A549 (cell line): ENCODE results near the gene HMGXB3. TPM values are rescaled to one million over a fixed set of nuclear protein-coding genes. Genes with fewer than 3 reads are reported as not detected.

Experiments used
- ATAC-seq, 2 experiments: fragments of 200-7000 bp in 1 of 2; fragments of >200 bp in 1 of 2; cut with Nextera tagmentation in 1 of 2; cut with Tn5 transposase in 1 of 2; 3 replicates each; pipeline versions ENCODE4 v1.8.0 to v1.9.1; 2018 to 2020; ENCODE audit warnings: mild to moderate bottlenecking in 1 of 2, moderate library complexity in 1 of 2
- CTCF ChIA-PET: fragments of 300-600 bp; sonication (Branson Sonifier 250); formaldehyde crosslinking; extraction: SDS; loops from one replicate; lab custom pipeline; 2021; ENCODE audit warnings: antibody characterized with exemption, inconsistent platforms; lab: Yijun Ruan, JAX
- POLR2A ChIA-PET: fragments of 350-600 bp; formaldehyde crosslinking; extraction: SDS; loops from one replicate; lab custom pipeline; 2021; ENCODE audit warnings: antibody characterized with exemption, inconsistent platforms; lab: Yijun Ruan, JAX
- DNase-seq, 2 experiments: peaks; one replicate each; pipeline versions ENCODE4 v3.0.0 to v3.0.0-alpha.2; 2011 to 2016; ENCODE audit warnings: low read depth in 1 of 2, low spot score in 1 of 2
- FAIRE-seq: peaks from 2 replicates; lab custom pipeline; 2011; peaks lifted over from hg19 to GRCh38; lab: Jason Lieb, UNC
- H3K27ac ChIP-seq, 2 experiments: fragments of >200 bp; sonication (Bioruptor Twin); formaldehyde crosslinking; 3 replicates each; pipeline ENCODE4 v1.5.1; 2016 to 2017
- H3K4me1 ChIP-seq: fragments of >200 bp; sonication (Bioruptor Twin); formaldehyde crosslinking; 3 replicates; pipeline ENCODE4 v1.6.1; 2016
- H3K4me2 ChIP-seq: fragments of >200 bp; sonication (Bioruptor Twin); formaldehyde crosslinking; 3 replicates; pipeline ENCODE4 v1.6.1; 2016
- H3K4me3 ChIP-seq: fragments of >200 bp; sonication (Bioruptor Twin); formaldehyde crosslinking; 3 replicates; pipeline ENCODE4 v1.5.1; 2016
- H3K9me3 ChIP-seq: fragments of >200 bp; sonication (Bioruptor Twin); formaldehyde crosslinking; 3 replicates; pipeline ENCODE4 v1.6.1; 2016
- CBX2 ChIP-seq: fragments of 200-600 bp; sonication (generic); IDR thresholded peaks from 2 replicates; pipeline ENCODE4 v1.6.1; 2016; ENCODE audit warnings: low read depth, mild to moderate bottlenecking, borderline replicate concordance
- CHD4 ChIP-seq: fragments of 200-600 bp; sonication (generic); IDR thresholded peaks from 2 replicates; pipeline ENCODE4 v1.6.1; 2016; ENCODE audit warnings: antibody characterized with exemption, mild to moderate bottlenecking, borderline replicate concordance
- EHF ChIP-seq: fragments of 250-450 bp; sonication (Bioruptor Pico); IDR thresholded peaks from 2 replicates; pipeline ENCODE4 v1.5.0; 2020; ENCODE audit warnings: mild to moderate bottlenecking
- EHMT2 ChIP-seq: fragments of 200-600 bp; sonication (generic); IDR thresholded peaks from 2 replicates; pipeline ENCODE4 v1.6.1; 2016; ENCODE audit warnings: antibody characterized with exemption, low read depth, mild to moderate bottlenecking, moderate library complexity
- EP300 ChIP-seq, 2 experiments: fragments of >200 bp; sonication (Bioruptor Twin); formaldehyde crosslinking; IDR thresholded peaks; 2 replicates in 1 of 2; 3 replicates in 1 of 2; pipeline ENCODE4 v1.6.1; 2016 to 2017
- ESRRA ChIP-seq: fragments of 150-350 bp; IDR thresholded peaks from 2 replicates; pipeline ENCODE4 v1.6.1; 2014; ENCODE audit warnings: mild to moderate bottlenecking, low read length, borderline replicate concordance
- FOSB ChIP-seq: fragments of 250-450 bp; sonication (Bioruptor Pico); IDR thresholded peaks from 2 replicates; pipeline ENCODE4 v1.5.0; 2020; ENCODE audit warnings: mild to moderate bottlenecking, moderate library complexity
- FOXS1 ChIP-seq: fragments of 250-450 bp; sonication (Bioruptor Pico); IDR thresholded peaks from 2 replicates; pipeline ENCODE4 v1.5.0; 2020; ENCODE audit warnings: mild to moderate bottlenecking, moderate library complexity
- GATA3 ChIP-seq: IDR thresholded peaks from 2 replicates; pipeline ENCODE4 v1.6.1; 2012; ENCODE audit warnings: borderline replicate concordance
- HDAC2 ChIP-seq: fragments of 200-600 bp; sonication (generic); IDR thresholded peaks from 2 replicates; pipeline ENCODE4 v1.6.1; 2016
- HES2 ChIP-seq: fragments of >200 bp; sonication (Bioruptor Twin); formaldehyde crosslinking; IDR thresholded peaks from 2 replicates; pipeline ENCODE4 v1.6.1; 2016
- HEYL ChIP-seq: fragments of 250-450 bp; sonication (Bioruptor Pico); IDR thresholded peaks from 2 replicates; pipeline ENCODE4 v1.8.0; 2021; ENCODE audit warnings: mild to moderate bottlenecking, moderate library complexity
- HOXB13 ChIP-seq: fragments of 250-450 bp; sonication (Bioruptor Pico); IDR thresholded peaks from 2 replicates; pipeline ENCODE4 v1.5.0; 2020; ENCODE audit warnings: low read depth, mild to moderate bottlenecking, moderate library complexity
- MAZ ChIP-seq: fragments of 150-350 bp; IDR thresholded peaks from 2 replicates; pipeline ENCODE4 v1.6.1; 2014; ENCODE audit warnings: antibody characterized with exemption, low read depth, low read length, borderline replicate concordance
- MYC ChIP-seq: IDR thresholded peaks from 2 replicates; pipeline ENCODE4 v1.6.1; 2012; ENCODE audit warnings: mild to moderate bottlenecking, inconsistent platforms, low read length, improper control_type of control experiment, borderline replicate concordance
- NFE2L2 ChIP-seq: fragments of 150-350 bp; conservative IDR thresholded peaks from 2 replicates; pipeline ENCODE4 v1.6.1; 2014; ENCODE audit warnings: low read length
- NPAS2 ChIP-seq: fragments of 250-450 bp; sonication (Bioruptor Pico); IDR thresholded peaks from 2 replicates; pipeline ENCODE4 v1.8.0; 2022; ENCODE audit warnings: mild to moderate bottlenecking, moderate library complexity, borderline replicate concordance
- POLR2AphosphoS2 ChIP-seq: conservative IDR thresholded peaks from 2 replicates; pipeline ENCODE4 v1.6.1; 2012; ENCODE audit warnings: low read length, improper control_type of control experiment, inconsistent platforms
- RARB ChIP-seq: fragments of 250-450 bp; sonication (Bioruptor Pico); IDR thresholded peaks from 2 replicates; pipeline ENCODE4 v1.8.0; 2021; ENCODE audit warnings: mild to moderate bottlenecking, moderate library complexity
- REST ChIP-seq: fragments of 200-600 bp; sonication (generic); IDR thresholded peaks from 2 replicates; pipeline ENCODE4 v1.6.1; 2016; ENCODE audit warnings: antibody characterized with exemption, mild to moderate bottlenecking, moderate library complexity
- ZFP36 ChIP-seq: fragments of 450-650 bp; IDR thresholded peaks from 2 replicates; pipeline ENCODE4 v1.6.1; 2014; ENCODE audit warnings: borderline replicate concordance; ENCODE audit not compliant: partially characterized antibody
- ZNF302 ChIP-seq: fragments of 250-450 bp; sonication (Bioruptor Pico); IDR thresholded peaks from 2 replicates; pipeline ENCODE4 v1.9.0; 2021; ENCODE audit warnings: inconsistent platforms, mild to moderate bottlenecking, moderate library complexity
- WGBS: methylation state at CpG from one replicate; pipeline ENCODE4 v1.1.6; 2017; ENCODE audit errors: missing lambda C conversion rate; 5-methylcytosine and 5-hydroxymethylcytosine counted together
- polyA plus RNA-seq, 4 experiments: library from polyadenylated mRNA; depleted of rRNA in 3 of 4; stranded (reverse); fragments of >200 nt; fragmentation: RNase III in 1 of 4; extraction: RNeasy Plus Mini Kit Qiagen cat#74134 plus additional on column Dnase treatment in 1 of 4; gene quantifications; 2 replicates in 3 of 4; 3 replicates in 1 of 4; pipeline ENCODE4 v1.2.3, GENCODE V29; 2011 to 2017

The HMGXB3 gene
- polyA plus RNA-seq, 2 of the 4 experiments (the other 2 are of a cell fraction), result 20.5 to 34.1 TPM

- no peak for TF ChIP-seq REST
- TF ChIP-seq EHF (CRISPR knock-in tag), result no peak
- TF ChIP-seq, all 56 proteins: peak for 0
Observed at GRCh38 chr5:149951138-149951749, 49.3 kb upstream of the HMGXB3 start (continued).

- ChIA-PET POLR2A (no interaction called here), CTCF (interaction anchor here (0.7 to 13.7 kb wide), 3 partner anchors 9 to 101 kb away, joined by 3 to 386 read pairs (median 4); no protein-coding TSS in a partner anchor)
- Histone ChIP-seq H3K27ac (peak overlapping the region; percentile 1 to 61; a peak in 4 of 6 replicates), H3K4me3 (no peak overlapping the region), H3K4me2 (no peak overlapping the region), H3K4me1 (peaks cover 20% of the 10 kb centered on the region), H3K9me3 (no peaks in the 10 kb centered on the region)
- DNase-seq, result no peak
- no peak for ATAC-seq
- 76% methylated on average over 6 of the region's 9 CpGs for WGBS
- FAIRE-seq, result peak; percentile 86
- no peak for TF ChIP-seq MYC
- no peak for TF ChIP-seq HDAC2
- TF ChIP-seq HES2, result no peak
- no peak for TF ChIP-seq EP300 (IDR thresholded peaks at IDR 0.05)
- no peak for TF ChIP-seq NPAS2
- TF ChIP-seq CBX2, result no peak
- no peak for TF ChIP-seq FOSB (CRISPR knock-in tag)
- TF ChIP-seq ZNF302, result no peak
- TF ChIP-seq CHD4, result no peak
- no peak for TF ChIP-seq ZFP36
- TF ChIP-seq HEYL, result no peak
- no peak for TF ChIP-seq GATA3
- TF ChIP-seq ESRRA, result no peak
- no peak for TF ChIP-seq MAZ
Observed at GRCh38 chr5:149953436-149954121, 47.0 kb upstream of the HMGXB3 start.

GRCh38 chr5:149954798-149955197 lies 45.7 kb upstream of the HMGXB3 start:
- peak overlapping the region in 1 of 2 experiments; percentile 70; a peak in 2 of 6 replicates for H3K27ac ChIP-seq
- FAIRE-seq (no peak), DNase-seq (no peak)
- WGBS, result 83% methylated on average over 6 of the region's 6 CpGs
- no peak overlapping the region for H3K4me3 ChIP-seq
- no peak overlapping the region for H3K4me2 ChIP-seq
- H3K9me3 ChIP-seq, result no peaks in the 10 kb centered on the region
- TF ChIP-seq NPAS2 (no peak), POLR2AphosphoS2 (no peak), FOXS1 (CRISPR knock-in tag) (no peak), HOXB13 (CRISPR knock-in tag) (no peak), RARB (no peak), HES2 (no peak), EHMT2 (no peak), NFE2L2 (no peak)
- TF ChIP-seq, all 56 proteins: peak for 0
- ChIA-PET POLR2A (no interaction called here), CTCF (interaction anchor here (0.7 to 13.7 kb wide), 8 partner anchors 10 to 1657 kb away, joined by 3 to 386 read pairs (median 6); partner anchors contain the start of gene PDE6A)
- no peak for ATAC-seq
- H3K4me1 ChIP-seq, result peaks cover 33% of the 10 kb centered on the region
